ENCODE data around the gene MUC13.

The MUC13 gene

DNA sequence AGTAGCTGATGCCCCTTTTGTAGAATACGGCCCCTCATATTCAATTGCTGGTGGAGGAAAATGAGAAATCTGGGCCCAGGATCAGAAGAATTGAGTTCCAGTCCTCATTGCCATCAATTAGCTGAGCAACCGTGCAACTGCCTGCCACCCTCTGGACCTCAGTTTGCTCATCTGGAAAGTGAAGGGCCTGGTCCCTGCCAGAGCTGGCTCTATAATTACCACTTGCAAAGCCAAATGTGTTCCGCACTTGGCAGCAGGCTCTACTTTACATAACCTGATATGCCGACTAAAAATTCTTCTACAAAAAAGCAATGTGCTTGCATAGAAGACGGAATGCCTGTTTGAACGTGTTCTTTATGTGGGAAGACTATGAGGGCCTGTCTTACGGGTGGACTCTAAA, 38.8 kb downstream of the MUC13 start:
- DNase-seq = no peak

DNA sequence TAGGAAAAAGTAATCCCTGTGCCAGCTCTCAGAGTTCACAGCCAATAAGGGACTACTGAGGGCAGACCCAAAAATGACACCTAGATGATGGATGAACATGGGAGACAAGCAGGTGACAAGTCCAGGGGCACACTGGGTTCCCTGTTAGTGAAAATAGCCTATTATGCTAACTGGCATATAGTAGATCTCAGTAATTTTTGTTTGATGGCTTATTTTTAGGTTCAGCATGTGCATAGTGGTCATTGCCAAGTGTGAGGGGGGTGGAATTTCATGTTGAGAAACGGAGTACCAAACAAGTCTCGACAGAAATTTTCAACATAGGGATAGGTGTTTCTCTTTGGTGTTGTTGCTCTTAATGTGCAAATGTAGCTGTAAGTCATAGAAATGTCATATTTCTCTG, 41.0 kb downstream of the MUC13 start:
- DNase-seq = no peak

DNA sequence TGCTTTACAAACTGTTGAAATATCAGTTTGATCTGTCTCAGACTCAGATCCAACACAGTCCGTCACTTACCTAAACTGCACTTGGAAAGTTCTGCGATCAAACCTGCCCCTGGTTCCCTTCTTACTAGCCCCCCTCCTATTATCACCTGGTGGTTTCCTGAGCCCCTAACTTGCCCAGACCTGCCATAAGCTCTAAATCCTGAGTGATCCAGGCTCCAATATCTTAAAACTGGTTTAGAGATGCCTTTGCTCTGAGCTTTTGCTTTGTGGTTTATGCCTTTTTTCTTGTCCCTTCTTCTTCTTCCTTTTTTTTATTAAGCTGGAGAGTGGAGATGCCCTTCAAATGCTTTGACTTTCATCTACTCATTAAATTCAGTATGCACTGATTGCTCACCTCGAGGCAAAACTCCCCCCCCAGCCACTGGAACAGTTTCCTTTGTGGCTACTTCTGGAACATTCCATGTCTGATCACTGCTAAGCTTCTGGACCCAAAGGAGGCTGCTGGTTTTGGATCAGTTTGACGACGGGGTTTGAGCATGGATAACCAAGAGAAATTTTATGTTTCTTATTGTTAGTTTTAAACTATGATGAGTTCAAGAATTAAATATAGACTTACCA, 43.9 kb downstream of the MUC13 start:
- DNase-seq = no peak

DNA sequence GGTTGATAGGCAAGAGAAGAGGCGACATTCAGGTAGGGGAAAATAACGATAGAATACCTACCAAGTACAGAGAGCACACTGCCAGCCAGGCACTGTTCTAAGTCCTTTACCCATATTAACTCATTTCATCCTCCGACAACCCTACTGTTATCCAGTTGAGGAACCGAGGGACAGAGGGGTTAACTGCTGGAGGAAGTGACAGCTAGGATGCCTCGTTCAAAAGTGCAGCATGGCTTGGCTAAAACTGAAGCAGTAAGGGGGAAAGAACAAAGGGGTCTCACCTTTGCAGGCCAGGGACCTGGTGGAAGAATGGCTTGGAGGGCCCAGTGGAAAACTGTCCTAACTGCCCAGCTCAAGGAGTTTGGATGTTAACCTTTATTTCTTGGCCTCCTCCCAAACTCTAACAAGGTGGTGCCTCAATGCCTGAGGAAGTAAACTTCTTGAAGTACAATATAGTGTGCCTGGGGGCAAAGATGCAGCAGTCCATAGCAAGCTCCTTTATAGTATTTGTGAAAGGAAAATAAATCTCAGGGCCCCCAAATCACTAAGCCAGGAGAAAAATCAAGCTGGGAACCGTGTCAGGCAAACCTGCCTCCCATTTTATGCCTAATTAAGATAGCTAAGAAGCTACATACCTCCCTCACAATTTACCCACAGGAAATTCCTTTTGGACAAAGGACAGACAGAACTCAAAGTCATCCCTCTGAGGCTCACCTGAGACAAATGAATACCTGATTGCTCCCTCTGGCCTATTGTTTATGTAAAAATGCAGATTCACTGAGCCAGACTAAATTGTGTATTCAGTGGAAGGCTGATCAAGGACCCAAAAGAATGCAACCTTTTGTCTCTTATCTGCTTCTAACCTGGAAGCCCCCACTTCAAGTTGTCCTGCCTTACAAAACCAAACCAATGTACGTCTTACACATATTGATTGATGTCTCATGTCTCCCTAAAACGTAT, 45.8 kb downstream of the MUC13 start:
- DNase-seq = no peak

DNA sequence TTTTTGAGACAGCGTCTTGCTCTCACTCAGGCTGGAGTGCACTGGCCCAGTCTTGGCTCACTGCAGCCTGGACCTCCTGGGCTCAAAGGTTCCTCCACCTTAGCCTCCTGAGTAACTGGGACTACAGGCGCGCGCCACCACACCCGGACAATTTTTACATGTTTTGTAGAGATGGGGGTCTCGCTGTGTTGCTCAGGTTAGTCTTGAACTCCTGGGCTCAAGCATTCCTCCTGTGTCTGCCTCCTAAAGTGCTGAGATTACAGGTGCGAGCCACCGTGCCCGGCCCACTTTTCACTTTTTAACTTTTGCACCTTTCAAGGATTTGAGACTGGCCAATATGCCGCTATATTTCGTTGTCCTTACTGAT, 46.6 kb downstream of the MUC13 start:
- no peak for DNase-seq

DNA sequence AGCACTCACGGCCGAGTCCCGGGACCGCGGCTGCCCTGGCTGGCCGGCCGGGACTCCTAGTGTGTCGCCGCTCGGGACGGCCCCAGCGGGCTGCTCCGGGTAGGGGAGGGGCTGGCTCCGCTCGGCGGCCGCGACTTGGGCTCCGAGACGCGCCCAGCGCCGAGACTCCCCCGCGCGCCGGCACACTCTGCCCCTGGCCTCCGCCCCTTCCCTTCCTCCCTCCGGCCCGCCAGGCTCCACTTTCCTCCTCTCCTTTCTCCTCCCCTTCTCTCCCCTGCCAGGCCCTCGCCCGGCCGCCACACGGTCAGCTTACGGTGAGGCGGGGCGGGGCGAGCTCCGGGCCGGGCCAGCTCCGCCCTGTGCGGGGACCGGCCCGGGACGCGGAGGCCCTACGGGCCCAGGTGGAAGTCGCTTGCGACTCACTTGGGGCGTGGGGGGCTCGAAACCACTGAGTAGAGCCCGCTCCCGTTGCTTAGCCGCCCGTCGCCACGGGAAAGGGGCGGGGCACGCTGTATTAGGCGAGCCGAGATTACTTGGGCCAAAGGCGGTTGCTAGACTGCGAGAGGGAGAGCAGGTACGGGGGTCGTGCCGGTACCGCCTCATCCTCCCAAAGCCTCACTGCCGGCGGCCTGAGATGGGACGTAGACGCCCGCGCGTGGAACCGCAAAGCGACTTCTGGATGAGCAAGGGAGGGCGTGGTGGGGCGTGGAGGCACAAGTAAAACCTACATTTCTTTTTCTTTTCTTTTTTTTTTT, 47.2 kb downstream of the MUC13 start, which contains the start of gene ITGB5:
Gene ITGB5, minus strand, starts transcription at position 189 of the 755 bp plus-strand sequence. CDS start 365 bp downstream, outside the sequence.
- DNase-seq = peak; percentile 50 to 63

DNA sequence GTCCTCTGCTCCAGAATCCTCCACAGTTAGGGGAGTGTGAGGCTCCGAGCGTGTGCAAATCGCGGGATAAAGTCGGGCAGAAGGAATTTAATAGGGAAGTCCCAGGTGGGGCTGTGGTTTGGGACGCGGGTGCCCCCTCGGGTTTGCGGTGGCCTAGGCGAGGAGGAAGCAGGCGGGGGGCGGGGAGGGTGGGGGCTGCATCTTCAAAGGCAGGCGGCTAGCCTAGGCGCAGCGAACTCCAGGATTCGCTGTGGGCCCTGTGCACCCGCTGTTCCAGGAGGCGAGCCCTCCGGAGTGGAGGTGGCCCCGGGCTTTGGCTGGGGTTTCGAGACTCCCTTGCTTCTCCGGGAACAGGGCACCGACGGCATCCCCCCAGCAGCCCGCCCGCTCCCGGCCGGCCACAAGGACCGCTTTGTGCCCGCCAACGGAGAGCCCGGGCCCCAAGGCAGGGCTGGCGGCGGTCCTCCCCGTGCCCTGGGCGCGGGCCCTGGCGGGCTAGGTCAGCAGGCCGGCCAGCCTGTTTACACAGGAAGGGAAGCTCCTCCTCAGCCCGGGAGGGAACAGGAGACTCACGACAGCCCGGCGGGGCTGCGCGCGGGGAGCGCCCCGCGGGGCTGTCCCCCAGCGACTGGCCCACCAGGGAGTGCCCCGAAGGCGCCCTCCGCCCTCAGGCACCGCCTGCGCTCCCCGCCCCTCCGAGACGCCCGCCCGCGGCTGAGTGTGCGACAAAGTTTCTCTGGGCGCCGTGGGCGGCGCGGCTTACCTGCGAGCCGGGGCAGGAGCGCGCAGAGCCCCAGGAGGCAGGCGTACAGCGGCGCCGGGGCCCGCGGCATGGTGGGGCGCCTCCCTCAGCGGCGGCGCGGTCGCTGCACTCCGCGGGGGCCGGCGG, 48.1 kb downstream of the MUC13 start:
- peak; percentile 42 to 58 for DNase-seq

DNA sequence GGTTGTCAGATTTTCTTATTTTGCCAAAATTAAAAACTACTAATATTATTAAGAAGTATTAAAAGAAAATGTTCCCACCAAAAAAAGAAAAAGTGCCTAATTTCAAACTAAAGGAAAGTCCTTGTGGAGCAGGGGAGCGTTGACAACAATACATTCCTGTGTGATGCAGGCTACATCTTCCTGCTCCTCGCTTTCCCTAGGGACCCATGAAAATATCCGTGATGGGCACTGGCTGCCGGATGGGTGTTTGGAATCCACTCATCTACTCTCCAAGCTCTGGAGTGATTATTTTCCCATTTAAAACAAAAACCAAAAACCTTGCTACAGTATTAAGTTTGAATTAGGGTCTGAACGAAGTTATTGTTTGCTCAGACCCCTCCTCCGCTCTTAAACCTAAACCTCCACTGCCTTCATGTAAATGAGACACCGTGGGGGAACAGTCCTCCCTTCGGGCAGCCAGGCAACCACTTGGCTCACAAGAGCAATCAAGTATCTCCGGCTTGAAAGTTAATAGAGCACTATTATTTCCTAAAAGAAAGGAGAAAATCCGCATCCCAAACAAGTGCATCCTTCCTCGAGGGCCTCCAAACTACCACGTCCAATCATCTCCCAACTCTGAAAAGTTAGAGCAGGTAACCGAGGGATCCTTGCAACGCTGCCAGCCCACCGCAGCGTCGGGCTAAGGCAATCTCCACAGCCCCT, 48.9 kb downstream of the MUC13 start:
- DNase-seq = no peak

DNA sequence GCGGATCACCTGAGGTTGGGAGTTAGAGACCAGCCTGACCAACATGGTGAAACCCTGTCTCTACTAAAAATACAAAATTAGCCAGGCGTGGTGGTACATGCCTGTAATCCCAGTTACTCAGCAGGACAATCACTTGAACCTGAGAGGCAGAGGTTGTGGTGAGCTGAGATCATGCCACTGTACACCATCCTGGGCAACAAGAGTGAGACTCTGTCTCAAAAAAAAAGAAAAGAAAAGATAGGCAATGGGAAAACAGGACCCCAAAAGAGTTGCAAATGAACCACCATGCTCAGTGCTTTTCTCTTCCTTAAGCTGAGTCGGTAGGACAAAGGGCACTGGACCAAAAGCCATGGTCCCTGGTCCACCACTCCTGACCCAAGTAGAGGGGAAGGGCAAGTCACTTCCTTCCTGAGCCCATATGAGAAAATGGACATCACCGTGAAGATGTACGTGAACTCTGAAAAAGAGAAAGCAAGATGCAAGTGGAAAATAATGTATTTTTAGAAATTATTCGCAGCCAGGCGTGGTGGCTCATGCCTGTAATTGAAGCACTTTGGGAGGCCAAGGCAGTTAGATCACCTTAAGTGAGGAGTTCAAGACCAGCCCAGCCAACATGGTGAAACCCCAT, 50.0 kb downstream of the MUC13 start:
- DNase-seq = no peak

DNA sequence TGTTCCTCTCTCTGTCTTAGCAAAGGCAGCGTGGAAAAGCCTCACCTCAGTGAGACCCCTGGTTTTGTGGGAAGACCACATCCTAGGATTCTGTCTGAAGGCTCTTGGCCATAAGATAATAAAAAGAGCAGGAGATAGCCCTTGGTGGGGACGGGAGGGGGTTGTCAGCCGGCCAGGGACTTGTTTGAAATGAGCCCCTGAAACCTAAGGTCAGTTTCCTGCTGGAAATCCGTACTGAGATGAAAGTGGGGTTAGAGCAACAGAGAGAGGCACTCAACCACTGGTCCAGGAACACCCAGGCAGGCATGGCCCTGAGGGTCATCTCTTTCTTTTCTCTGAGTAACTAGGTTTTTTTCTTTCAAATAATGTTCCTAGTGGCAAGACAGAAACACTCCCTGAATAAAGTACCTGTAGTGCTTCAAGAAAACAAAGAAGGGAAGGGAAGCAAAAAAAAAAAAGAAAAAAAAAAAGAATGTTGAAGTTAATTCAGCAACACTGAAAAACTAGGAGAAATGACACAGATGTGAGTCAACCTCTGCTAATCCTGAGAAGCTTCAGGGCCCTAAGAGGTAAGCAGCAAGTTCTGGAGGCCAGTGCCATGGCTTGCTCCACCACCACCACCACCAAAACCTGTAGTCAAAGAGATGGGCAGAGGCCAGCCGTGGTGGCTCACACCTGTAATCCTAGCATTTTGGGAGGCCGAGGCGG, 50.6 kb downstream of the MUC13 start:
- no peak for DNase-seq

DNA sequence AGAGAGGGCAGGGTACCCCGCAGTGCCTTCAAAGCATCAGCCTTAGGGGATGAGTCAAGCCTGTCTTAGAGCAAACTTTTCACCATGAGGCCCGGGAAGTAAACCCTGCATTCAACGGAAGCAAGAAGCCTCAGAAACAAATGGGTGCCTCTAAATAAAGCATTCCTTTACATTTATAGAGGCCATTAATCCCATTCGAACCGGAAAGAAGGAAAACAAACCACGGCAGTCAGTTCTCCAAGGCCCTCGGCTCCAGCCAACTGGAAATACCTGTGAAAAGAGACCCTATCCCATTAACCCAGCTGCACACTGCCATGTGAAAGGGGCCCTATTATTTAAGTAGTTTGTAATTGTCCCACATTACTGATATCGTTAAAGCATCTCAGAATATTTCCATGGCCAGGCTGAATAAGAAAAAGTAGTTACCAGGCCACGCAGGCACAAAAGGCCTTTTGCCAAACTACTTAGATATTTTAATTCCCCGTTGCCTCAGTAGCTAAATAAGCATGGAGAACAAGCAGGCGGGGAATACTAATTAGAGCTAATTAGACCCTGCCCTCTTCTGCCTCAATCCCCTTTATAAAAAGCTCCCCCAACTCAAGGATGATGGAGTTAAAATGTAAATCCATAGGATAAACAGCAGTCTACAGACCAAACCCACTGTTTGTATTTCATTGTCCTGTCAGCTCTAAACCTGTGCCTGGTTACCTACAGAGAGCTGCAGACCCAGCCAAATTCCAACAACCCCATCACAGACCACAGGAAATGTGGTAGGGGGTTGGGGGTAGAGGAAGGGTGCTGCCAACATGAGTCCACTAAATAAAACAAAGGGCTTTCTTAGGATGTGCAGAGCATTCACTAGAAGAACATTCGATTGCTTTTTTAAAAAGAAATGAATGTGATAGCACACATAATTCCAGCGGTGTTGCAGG, 51.5 kb downstream of the MUC13 start:
- no peak for DNase-seq

DNA sequence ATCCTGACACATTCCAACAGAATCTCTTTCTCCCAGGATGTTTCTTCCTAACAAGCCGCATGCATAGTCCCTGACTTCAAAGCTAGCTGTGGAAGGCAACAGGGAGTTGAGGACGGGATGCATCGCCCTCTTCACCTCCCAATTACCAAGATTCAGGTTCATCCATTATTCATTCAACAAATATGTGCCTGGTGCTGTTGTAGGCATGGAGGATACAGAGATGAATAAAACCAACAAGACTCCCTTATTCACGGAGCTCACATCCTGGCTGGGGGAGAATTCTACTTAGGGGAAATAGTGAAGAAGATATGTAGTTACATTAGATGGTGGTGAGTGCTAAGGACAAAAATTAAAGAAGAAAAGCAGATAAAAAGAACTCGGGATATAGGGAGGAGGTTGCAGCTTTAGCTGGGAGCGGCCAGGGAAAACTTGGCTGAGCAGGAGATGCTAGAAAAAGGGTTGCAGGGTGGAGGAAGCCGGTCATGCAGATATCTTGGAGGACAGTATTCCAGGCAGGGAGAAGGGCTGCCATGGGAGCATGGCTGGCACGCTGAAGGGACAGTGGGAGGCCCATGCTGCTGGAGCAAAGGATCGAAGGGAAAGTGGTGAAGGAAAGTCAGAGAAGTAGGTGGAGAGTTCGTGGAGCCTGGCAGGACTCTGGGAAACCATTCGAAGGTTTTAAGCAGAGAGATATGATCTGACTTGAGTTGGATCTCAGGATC, 52.4 kb downstream of the MUC13 start:
- no peak for DNase-seq

DNA sequence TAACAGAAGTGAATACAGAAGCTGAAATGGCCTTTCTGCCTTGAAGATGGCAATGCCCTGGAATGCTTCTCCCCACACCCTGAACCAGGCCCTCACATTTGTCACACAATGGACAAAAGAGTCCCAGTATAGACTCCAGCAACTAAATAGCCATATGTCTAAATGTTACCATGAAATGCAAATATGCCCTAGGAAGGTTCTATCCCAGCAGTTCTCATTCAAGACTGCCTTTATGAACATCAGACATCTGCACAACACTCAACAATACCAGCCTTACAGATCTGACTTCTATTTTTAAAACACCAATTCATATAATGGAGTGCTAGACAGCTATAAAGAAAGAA, 55.2 kb downstream of the MUC13 start:
- DNase-seq = no peak

DNA sequence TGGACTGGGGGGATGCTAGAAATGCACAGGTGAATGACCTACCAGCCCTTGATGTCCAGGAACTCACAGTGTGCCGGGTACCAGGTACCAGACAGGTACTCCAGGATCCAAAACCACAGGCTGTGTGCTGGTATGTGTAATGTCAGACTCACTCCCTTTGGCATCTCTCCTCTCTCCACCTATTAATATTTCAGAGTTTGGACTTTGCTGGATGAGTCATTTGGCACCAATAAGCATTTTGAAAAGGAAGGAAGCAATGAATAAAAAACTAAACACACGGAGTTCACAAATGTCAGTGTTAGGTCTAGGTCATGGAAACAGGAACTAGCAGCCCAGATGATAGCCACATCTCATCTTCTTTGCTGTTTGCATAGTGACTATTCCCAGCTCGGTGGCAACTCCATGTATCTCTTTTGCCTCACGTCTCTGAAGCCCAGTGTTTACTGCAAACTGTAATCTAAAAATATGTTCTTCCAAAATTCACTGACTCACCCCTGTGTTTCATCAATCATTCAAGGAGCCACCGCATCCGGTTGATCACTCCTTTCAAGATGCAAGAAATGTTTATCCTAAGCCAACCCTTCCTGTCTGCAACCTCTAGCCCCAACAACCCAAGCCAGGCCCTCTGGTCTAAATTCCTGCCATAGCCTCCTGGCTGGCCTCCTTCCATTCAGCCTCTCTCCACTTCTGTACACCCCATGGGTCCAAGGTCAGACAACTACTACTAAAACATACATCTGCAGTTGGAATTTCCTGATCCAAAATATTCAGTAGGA, 55.8 kb downstream of the MUC13 start:
- DNase-seq = peak; percentile 24 to 27

DNA sequence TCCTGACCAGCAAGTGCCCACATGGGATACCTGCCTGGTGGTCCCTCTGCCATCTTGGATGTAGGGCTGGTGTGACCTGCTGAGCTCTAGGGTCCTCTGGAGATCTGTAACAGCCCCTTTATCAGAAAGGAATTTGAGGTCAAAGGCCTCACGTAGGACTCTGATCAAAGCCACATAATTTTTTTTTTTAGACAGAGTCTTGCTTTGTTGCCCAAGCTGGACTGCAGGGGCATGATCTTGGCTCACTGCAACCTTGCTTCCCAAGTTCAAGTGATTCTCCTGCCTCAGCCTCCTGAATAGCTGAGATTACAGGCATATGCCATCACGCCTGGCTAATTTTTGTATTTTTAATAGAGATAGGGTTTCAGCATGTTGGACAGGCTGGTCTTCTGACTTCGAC, 56.9 kb downstream of the MUC13 start:
- no peak for DNase-seq

DNA sequence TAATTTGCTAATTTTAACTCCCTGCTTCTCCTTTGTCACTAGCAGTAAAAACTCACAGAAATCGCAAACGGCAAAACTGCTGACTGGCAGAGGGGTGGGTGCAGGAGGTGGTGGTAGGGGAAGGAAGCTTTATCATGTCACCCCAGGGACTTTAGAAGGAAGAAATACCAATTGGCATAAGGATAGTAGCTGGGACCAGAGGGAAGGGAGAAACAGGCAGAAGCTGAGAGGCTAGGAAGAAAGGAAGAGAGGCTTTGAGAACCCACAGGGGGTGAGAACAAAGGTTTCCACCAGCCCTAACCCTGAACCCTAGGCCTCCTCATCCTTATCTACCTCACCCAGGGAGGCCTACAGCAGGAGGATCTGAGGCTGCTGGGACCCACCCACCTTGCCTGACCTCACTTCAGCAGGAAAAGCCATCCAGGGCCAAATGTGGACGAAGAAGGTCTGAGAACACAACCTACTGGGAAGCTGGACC, 58.1 kb downstream of the MUC13 start:
- no peak for DNase-seq

DNA sequence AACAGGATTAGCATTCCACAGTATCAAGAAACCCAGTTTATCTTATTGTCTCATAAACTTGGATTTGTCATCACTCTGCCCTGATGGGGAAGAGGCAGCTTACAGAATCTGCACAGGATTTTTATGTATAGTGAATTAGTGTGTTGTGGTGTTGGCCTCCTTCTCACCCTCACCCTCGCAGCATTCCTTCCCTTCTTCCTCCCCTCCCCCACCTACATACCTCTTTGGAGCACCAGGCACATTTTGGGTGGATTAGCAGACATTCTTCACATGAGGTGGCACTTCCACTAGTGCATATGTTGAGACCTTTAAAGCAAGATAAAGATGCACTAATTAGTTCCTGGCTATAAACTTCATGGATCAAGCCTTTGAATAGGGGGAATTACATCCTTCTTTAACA, 61.3 kb downstream of the MUC13 start:
- DNase-seq = no peak

DNA sequence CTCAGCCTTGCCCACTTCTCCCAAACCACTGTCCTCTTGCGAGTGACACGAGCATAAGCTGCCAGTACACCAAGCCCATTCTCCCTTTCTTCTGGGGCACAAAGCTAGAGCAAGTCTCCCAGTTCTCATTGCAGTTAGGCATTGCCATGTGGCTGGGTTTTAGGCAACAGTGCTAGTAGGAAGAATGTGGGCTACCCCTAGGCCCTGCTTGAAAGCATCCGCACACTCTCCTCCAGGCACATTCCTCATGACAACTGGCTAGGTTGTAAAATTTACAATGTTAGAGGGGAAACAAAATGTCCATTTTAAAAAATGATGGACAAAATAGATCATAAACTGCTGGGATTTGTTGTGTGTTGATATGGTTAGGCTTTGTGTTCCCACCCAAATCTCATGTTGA, 67.0 kb downstream of the MUC13 start:
- DNase-seq = no peak

All from activated T-cell treated with anti-CD3 and anti-CD28 coated beads, Interleukin-2, amount 50 U/mL, for 48 hours (primary cell).